ENCODE results near the gene DDIT4L.

DNA sequence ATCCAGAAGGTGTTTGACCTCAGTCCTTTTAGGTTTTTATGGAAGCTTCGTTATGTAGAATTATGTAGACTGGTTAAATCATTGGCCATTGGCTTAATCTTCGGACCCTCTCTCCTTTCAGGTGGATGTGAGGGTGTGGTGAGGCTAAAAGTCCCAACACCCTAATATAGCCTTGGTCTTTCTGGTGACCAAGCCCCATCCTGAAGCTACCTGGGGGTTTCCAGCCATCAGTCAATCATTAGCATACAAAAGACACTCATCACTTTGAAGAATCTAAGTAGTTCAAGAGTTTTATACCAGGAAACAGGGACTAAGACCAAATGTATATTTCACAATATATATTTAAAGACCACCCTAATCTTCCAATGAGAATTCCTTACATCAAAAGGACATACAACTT, 5.5 kb downstream of the DDIT4L start:
- TF ChIP-seq TAF1 (IDR thresholded peaks at IDR 0.05; ENCODE audit: borderline replicate concordance, low read depth, low read length): no peak
- TF ChIP-seq, protein P1, sequence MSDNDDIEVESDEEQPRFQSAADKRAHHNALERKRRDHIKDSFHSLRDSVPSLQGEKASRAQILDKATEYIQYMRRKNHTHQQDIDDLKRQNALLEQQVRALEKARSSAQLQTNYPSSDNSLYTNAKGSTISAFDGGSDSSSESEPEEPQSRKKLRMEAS (IDR thresholded peaks at IDR 0.05; ENCODE audit: low read depth): no peak
- TF ChIP-seq, protein P2, sequence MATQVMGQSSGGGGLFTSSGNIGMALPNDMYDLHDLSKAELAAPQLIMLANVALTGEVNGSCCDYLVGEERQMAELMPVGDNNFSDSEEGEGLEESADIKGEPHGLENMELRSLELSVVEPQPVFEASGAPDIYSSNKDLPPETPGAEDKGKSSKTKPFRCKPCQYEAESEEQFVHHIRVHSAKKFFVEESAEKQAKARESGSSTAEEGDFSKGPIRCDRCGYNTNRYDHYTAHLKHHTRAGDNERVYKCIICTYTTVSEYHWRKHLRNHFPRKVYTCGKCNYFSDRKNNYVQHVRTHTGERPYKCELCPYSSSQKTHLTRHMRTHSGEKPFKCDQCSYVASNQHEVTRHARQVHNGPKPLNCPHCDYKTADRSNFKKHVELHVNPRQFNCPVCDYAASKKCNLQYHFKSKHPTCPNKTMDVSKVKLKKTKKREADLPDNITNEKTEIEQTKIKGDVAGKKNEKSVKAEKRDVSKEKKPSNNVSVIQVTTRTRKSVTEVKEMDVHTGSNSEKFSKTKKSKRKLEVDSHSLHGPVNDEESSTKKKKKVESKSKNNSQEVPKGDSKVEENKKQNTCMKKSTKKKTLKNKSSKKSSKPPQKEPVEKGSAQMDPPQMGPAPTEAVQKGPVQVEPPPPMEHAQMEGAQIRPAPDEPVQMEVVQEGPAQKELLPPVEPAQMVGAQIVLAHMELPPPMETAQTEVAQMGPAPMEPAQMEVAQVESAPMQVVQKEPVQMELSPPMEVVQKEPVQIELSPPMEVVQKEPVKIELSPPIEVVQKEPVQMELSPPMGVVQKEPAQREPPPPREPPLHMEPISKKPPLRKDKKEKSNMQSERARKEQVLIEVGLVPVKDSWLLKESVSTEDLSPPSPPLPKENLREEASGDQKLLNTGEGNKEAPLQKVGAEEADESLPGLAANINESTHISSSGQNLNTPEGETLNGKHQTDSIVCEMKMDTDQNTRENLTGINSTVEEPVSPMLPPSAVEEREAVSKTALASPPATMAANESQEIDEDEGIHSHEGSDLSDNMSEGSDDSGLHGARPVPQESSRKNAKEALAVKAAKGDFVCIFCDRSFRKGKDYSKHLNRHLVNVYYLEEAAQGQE (IDR thresholded peaks at IDR 0.05; ENCODE audit: low read depth, low read length): no peak
- no peak for TF ChIP-seq EZH2phosphoT487 (IDR thresholded peaks at IDR 0.05; ENCODE audit: borderline replicate concordance, low read depth)
- no peak for TF ChIP-seq POLR2AphosphoS5 (IDR thresholded peaks at IDR 0.05; ENCODE audit: low read depth, low read length)
- no peak for TF ChIP-seq TCF12 (IDR thresholded peaks at IDR 0.05)
- no peak for TF ChIP-seq RXRA (IDR thresholded peaks at IDR 0.05; ENCODE audit: borderline replicate concordance, low read depth)
- no peak for TF ChIP-seq CTCF (IDR thresholded peaks at IDR 0.05)
- no peak for TF ChIP-seq YY1 (IDR thresholded peaks at IDR 0.05; ENCODE audit: low read depth)
